HepG2 (cell line): Measurements from ENCODE around the gene SLC2A8. TPM values are rescaled to one million over a fixed set of nuclear protein-coding genes. Genes with fewer than 3 reads are reported as not detected.

Source experiments
- ATAC-seq: fragments of 200-7000 bp; cut with Tn5 transposase; 3 replicates; pipeline ENCODE4 v1.9.1; 2020; ENCODE audit warnings: mild to moderate bottlenecking, moderate library complexity
- BruUV-seq: library from RNA; stranded (reverse); fragments of 400-500 nt; replicated peaks from 2 replicates; lab custom pipeline; 2021; lab: Mats Ljungman, UMichigan
- CTCF ChIA-PET: fragments of 300-600 bp; formaldehyde crosslinking; extraction: SDS; loops from one replicate; lab custom pipeline; 2021; ENCODE audit warnings: low total read pairs, inconsistent platforms, low intra/inter-chr PET ratio; lab: Yijun Ruan, JAX
- POLR2A ChIA-PET: fragments of 350-600 bp; sonication (Branson Sonifier 250); formaldehyde crosslinking; loops from one replicate; lab custom pipeline; 2020; ENCODE audit warnings: antibody characterized with exemption, inconsistent platforms; lab: Yijun Ruan, JAX
- DNase-seq: peaks from one replicate; pipeline ENCODE4 v3.0.0-alpha.2; 2015; ENCODE audit warnings: low spot score
- FAIRE-seq: peaks from 3 replicates; lab custom pipeline; 2011; peaks lifted over from hg19 to GRCh38; lab: Jason Lieb, UNC
- H2AFZ ChIP-seq: one replicate; pipeline ENCODE4 v1.6.1; 2011; ENCODE audit warnings: low read length, inconsistent platforms
- H3K27ac ChIP-seq: fragments of 300-600 bp; 3 replicates; pipeline ENCODE4 v1.8.0; 2011; ENCODE audit warnings: mixed run types, mild to moderate bottlenecking, mixed read lengths, low read length, inconsistent platforms; ENCODE audit not compliant: insufficient read depth; ENCODE audit errors: extremely low read length
- H3K27me3 ChIP-seq, 2 experiments: fragments of 200-600 bp in 1 of 2; 2 replicates in 1 of 2; 3 replicates in 1 of 2; pipeline versions ENCODE4 v1.6.0 to v1.8.0; 2011; ENCODE audit warnings: low read length in 2 of 2, mild to moderate bottlenecking in 2 of 2, moderate library complexity in 2 of 2, inconsistent platforms in 1 of 2; ENCODE audit not compliant: insufficient read depth in 2 of 2, control insufficient read depth in 1 of 2
- H3K36me3 ChIP-seq, 2 experiments: fragments of 200-600 bp in 1 of 2; replicated peaks in 1 of 2; 2 replicates in 1 of 2; 3 replicates in 1 of 2; pipeline versions ENCODE4 v1.5.1 to v1.8.0; 2011; ENCODE audit warnings: low read length in 2 of 2, inconsistent platforms in 1 of 2; ENCODE audit not compliant: insufficient read depth in 2 of 2, control insufficient read depth in 1 of 2
- H3K4me1 ChIP-seq: 2 replicates; pipeline ENCODE4 v1.5.1; 2012; ENCODE audit warnings: low read length, inconsistent platforms; ENCODE audit not compliant: insufficient read depth
- H3K4me2 ChIP-seq: 2 replicates; pipeline ENCODE4 v1.6.0; 2011; ENCODE audit warnings: low read depth, low read length, inconsistent platforms
- H3K4me3 ChIP-seq, 3 experiments: fragments of 200-600 bp in 1 of 3; sonication (generic), shearing (Covaris generic) in 1 of 3; replicated peaks in 1 of 3; 2 replicates each; pipeline ENCODE4 v1.5.1; 2011 to 2016; ENCODE audit warnings: low read length in 3 of 3, inconsistent platforms in 2 of 3, low read depth in 2 of 3, mild to moderate bottlenecking in 2 of 3, control low read depth in 1 of 3, mixed read lengths in 1 of 3; ENCODE audit not compliant: insufficient read depth in 1 of 3
- H3K79me2 ChIP-seq: one replicate; pipeline ENCODE4 v1.6.1; 2011; ENCODE audit warnings: low read length, inconsistent platforms; ENCODE audit not compliant: insufficient read depth
- H3K9ac ChIP-seq: 2 replicates; pipeline ENCODE4 v1.6.0; 2011; ENCODE audit warnings: mild to moderate bottlenecking, low read depth, low read length, inconsistent platforms; ENCODE audit not compliant: insufficient read depth
- H3K9me3 ChIP-seq: 2 replicates; pipeline ENCODE4 v1.5.1; 2012; ENCODE audit warnings: mild to moderate bottlenecking, low read length
- H4K20me1 ChIP-seq: 2 replicates; pipeline ENCODE4 v1.6.0; 2011; ENCODE audit warnings: inconsistent platforms, mild to moderate bottlenecking, low read length, moderate library complexity; ENCODE audit not compliant: insufficient read depth
- ATF7 ChIP-seq, 2 experiments: fragments of 450-650 bp in 1 of 2; sonication (generic) in 1 of 2; formaldehyde crosslinking in 1 of 2; IDR thresholded peaks; 2 replicates each; pipeline versions ENCODE4 v1.4.0 to v1.6.1; 2016 to 2020; ENCODE audit warnings: antibody characterized with exemption in 1 of 2, mild to moderate bottlenecking in 1 of 2, missing genetic modification reagents in 1 of 2
- BRF2 ChIP-seq: sonication (generic); formaldehyde crosslinking; IDR thresholded peaks from 2 replicates; pipeline ENCODE4 v1.8.1; 2022; ENCODE audit warnings: mild to moderate bottlenecking, missing genetic modification reagents
- HMG20B ChIP-seq: conservative IDR thresholded peaks from 2 replicates; pipeline ENCODE4 v1.6.1; 2016; ENCODE audit warnings: missing genetic modification reagents, missing compliant biosample characterization
- KDM2A ChIP-seq: sonication (generic); formaldehyde crosslinking; IDR thresholded peaks from 2 replicates; pipeline ENCODE4 v1.4.0; 2020; ENCODE audit warnings: low read depth, missing genetic modification reagents, borderline replicate concordance
- KDM6A ChIP-seq: IDR thresholded peaks from 2 replicates; pipeline ENCODE4 v1.6.1; 2016; ENCODE audit warnings: low read depth
- SIN3B ChIP-seq: fragments of 150-350 bp; IDR thresholded peaks from 2 replicates; pipeline ENCODE4 v1.6.1; 2014; ENCODE audit warnings: low read length
- SMARCC2 ChIP-seq: fragments of 450-650 bp; IDR thresholded peaks from 2 replicates; pipeline ENCODE4 v1.6.1; 2017; ENCODE audit warnings: antibody characterized with exemption, mild to moderate bottlenecking
- TOE1 ChIP-seq: sonication (generic); formaldehyde crosslinking; IDR thresholded peaks from 2 replicates; pipeline ENCODE4 v1.4.0; 2020; ENCODE audit warnings: mild to moderate bottlenecking, missing genetic modification reagents
- WIZ ChIP-seq: sonication (generic); formaldehyde crosslinking; IDR thresholded peaks from 2 replicates; pipeline ENCODE4 v1.5.1; 2020; ENCODE audit warnings: mild to moderate bottlenecking, missing genetic modification reagents
- ZBTB3 ChIP-seq: sonication (generic); formaldehyde crosslinking; IDR thresholded peaks from 2 replicates; pipeline ENCODE4 v1.4.0; 2020; ENCODE audit warnings: low read depth, mild to moderate bottlenecking, moderate library complexity, missing genetic modification reagents, borderline replicate concordance
- ZFP1 ChIP-seq: IDR thresholded peaks from 2 replicates; pipeline ENCODE4 v1.6.1; 2016
- ZNF121 ChIP-seq: sonication (generic); formaldehyde crosslinking; IDR thresholded peaks from 2 replicates; pipeline ENCODE4 v1.5.0; 2020; ENCODE audit warnings: mild to moderate bottlenecking, missing genetic modification reagents
- ZNF556 ChIP-seq: sonication (generic); formaldehyde crosslinking; IDR thresholded peaks from 2 replicates; pipeline ENCODE4 v1.4.0; 2020; ENCODE audit warnings: mild to moderate bottlenecking, missing genetic modification reagents, borderline replicate concordance
- ZNF766 ChIP-seq: sonication (generic); formaldehyde crosslinking; IDR thresholded peaks from 2 replicates; pipeline ENCODE4 v1.5.0; 2020; ENCODE audit warnings: missing genetic modification reagents, borderline replicate concordance
- ZNF780A ChIP-seq: sonication (generic); formaldehyde crosslinking; IDR thresholded peaks from 2 replicates; pipeline ENCODE4 v1.8.0; 2022; ENCODE audit warnings: mild to moderate bottlenecking, missing genetic modification reagents, moderate library complexity
- ZNF781 ChIP-seq: sonication (generic); formaldehyde crosslinking; IDR thresholded peaks from 2 replicates; pipeline ENCODE4 v1.5.1; 2020; ENCODE audit warnings: borderline replicate concordance, mild to moderate bottlenecking, missing genetic modification reagents; ENCODE audit errors: not compliant biosample characterization
- ZNF841 ChIP-seq: sonication (generic); formaldehyde crosslinking; IDR thresholded peaks from 2 replicates; pipeline ENCODE4 v1.8.1; 2023; ENCODE audit warnings: missing genetic modification reagents, borderline replicate concordance
- ZSCAN25 ChIP-seq: sonication (generic); formaldehyde crosslinking; IDR thresholded peaks from 2 replicates; pipeline ENCODE4 v1.8.0; 2022; ENCODE audit warnings: mild to moderate bottlenecking, missing genetic modification reagents
- WGBS: methylation state at CpG from one replicate; pipeline ENCODE4 v1.1.6; 2017; ENCODE audit warnings: low lambda C conversion rate; 5-methylcytosine and 5-hydroxymethylcytosine counted together
- in situ Hi-C: cut with HindIII; loops from 2 replicates; pipeline ENCODE4 v1.10.0; 2017; ENCODE audit warnings: low pct_unique_long_range_greater_than_20kb; ENCODE audit not compliant: extremely low pct_ligation_motif_present
- intact Hi-C: fragments of 100-400 bp; cut with micrococcal nuclease; formaldehyde crosslinking; loops from one replicate; pipeline ENCODE4 v1.10.0; 2022; ENCODE audit not compliant: unreplicated experiment
- polyA plus RNA-seq, 8 experiments: library from polyadenylated mRNA; depleted of rRNA in 3 of 8; stranded (reverse) in 7 of 8; unstranded in 1 of 8; fragments of >200 nt; fragmentation: Illumina TruSeq in 4 of 8; extraction: Trizol in 4 of 8; gene quantifications; 2 replicates each; pipeline versions ENCODE4 v1.2.1 to v1.2.3, GENCODE V29; 2011 to 2016; ENCODE audit warnings: low read depth in 4 of 8, missing spikeins in 1 of 8, mixed read lengths in 1 of 8; ENCODE audit not compliant: insufficient read depth in 1 of 8
- total RNA-seq, 5 experiments: library from RNA; depleted of rRNA; stranded (reverse); fragments of >200 nt; fragmentation: Illumina TruSeq; extraction: Trizol; gene quantifications; 2 replicates each; pipeline ENCODE4 v1.2.3, GENCODE V29; 2016; ENCODE audit warnings: low read depth in 1 of 5
- TF ChIP-seq, protein P1 (sequence below): sonication (generic); formaldehyde crosslinking; IDR thresholded peaks from 2 replicates; pipeline ENCODE4 v1.5.0; 2020; ENCODE audit warnings: mild to moderate bottlenecking, missing genetic modification reagents
- TF ChIP-seq, protein P2 (sequence below): sonication (generic); formaldehyde crosslinking; IDR thresholded peaks from 2 replicates; pipeline ENCODE4 v1.8.1; 2023; ENCODE audit warnings: mild to moderate bottlenecking, missing genetic modification reagents

Gene SLC2A8
- total and polyA plus RNA-seq, 2 of the 13 experiments (the other 11 are each of a cell fraction or from before 2014, with no cell fraction given): 22.6 to 48.6 TPM

- peak within 1 kb of the TSS; percentile 83 for H3K27ac ChIP-seq
- peaks cover 45% of the 10 kb centered on the region for H4K20me1 ChIP-seq
- WGBS: 0% methylated on average over 6 of the region's 71 CpGs
- CTCF ChIA-PET: no interaction called here
- peak within 1 kb of the TSS; percentile 64 for H2AFZ ChIP-seq
- H3K4me3 ChIP-seq: peak within 1 kb of the TSS; percentile 85 to 97 (median 93)
- DNase-seq (peak; percentile 86), ATAC-seq (peak; percentile 66), FAIRE-seq (peak; percentile 76)
- no peaks in the 10 kb centered on the region; a peak in 1 of 5 replicates for H3K27me3 ChIP-seq
- in situ Hi-C loops (no loop called here), intact Hi-C loops (loop anchor here (5.0 kb wide), 1 partner anchor 59 kb away; no protein-coding TSS in a partner anchor)
- POLR2A ChIA-PET: interaction anchor here (0.6 to 3.8 kb wide), 19 partner anchors 9 to 320 kb away, joined by 3 to 39 read pairs (median 3); partner anchors contain the start of genes SLC2A8, TOR2A and ZNF79
- H3K9ac ChIP-seq: peak within 1 kb of the TSS; percentile 98
- H3K9me3 ChIP-seq: no peaks in the 10 kb centered on the region
- peak within 1 kb of the TSS; percentile 89 for H3K4me2 ChIP-seq
- peaks cover 36% of the 10 kb centered on the region for H3K4me1 ChIP-seq
- BruUV-seq: TSS peak; percentile 58
- H3K79me2 ChIP-seq: peaks cover 35% of the 10 kb centered on the region
- peaks cover 8 to 54% of the 10 kb centered on the region in 2 experiments for H3K36me3 ChIP-seq
- TF ChIP-seq KDM6A (CRISPR knock-in tag) (no peak), BRF2 (no peak), KDM2A (CRISPR knock-in tag) (peak; percentile 86), SIN3B (peak; percentile 48; the same call in 1 of the 2 replicates), HMG20B (CRISPR knock-in tag) (no peak), ATF7 (IDR thresholded peaks at IDR 0.05) (no peak), ATF7 (CRISPR knock-in tag; IDR thresholded peaks at IDR 0.05) (peak; percentile 69; the same call in 1 of the 2 replicates), ZNF766 (peak; percentile 54; the same call in 1 of the 2 replicates), ZNF780A (CRISPR knock-in tag) (no peak), ZNF841 (peak; percentile 77; the same call in 1 of the 2 replicates), ZSCAN25 (CRISPR knock-in tag) (no peak), ZNF781 (CRISPR knock-in tag) (peak; percentile 91), WIZ (CRISPR knock-in tag) (no peak), SMARCC2 (no peak), ZBTB3 (CRISPR knock-in tag) (peak; percentile 62; the same call in 1 of the 2 replicates), ZNF556 (CRISPR knock-in tag) (peak; percentile 97), ZFP1 (CRISPR knock-in tag) (peak; percentile 53; the same call in 1 of the 2 replicates), TOE1 (CRISPR knock-in tag) (no peak), ZNF121 (CRISPR knock-in tag) (no peak)
- TF ChIP-seq, protein P1, sequence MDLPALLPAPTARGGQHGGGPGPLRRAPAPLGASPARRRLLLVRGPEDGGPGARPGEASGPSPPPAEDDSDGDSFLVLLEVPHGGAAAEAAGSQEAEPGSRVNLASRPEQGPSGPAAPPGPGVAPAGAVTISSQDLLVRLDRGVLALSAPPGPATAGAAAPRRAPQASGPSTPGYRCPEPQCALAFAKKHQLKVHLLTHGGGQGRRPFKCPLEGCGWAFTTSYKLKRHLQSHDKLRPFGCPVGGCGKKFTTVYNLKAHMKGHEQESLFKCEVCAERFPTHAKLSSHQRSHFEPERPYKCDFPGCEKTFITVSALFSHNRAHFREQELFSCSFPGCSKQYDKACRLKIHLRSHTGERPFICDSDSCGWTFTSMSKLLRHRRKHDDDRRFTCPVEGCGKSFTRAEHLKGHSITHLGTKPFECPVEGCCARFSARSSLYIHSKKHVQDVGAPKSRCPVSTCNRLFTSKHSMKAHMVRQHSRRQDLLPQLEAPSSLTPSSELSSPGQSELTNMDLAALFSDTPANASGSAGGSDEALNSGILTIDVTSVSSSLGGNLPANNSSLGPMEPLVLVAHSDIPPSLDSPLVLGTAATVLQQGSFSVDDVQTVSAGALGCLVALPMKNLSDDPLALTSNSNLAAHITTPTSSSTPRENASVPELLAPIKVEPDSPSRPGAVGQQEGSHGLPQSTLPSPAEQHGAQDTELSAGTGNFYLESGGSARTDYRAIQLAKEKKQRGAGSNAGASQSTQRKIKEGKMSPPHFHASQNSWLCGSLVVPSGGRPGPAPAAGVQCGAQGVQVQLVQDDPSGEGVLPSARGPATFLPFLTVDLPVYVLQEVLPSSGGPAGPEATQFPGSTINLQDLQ (CRISPR knock-in tag): no peak; the same call in 1 of the 2 replicates
- TF ChIP-seq, protein P2, sequence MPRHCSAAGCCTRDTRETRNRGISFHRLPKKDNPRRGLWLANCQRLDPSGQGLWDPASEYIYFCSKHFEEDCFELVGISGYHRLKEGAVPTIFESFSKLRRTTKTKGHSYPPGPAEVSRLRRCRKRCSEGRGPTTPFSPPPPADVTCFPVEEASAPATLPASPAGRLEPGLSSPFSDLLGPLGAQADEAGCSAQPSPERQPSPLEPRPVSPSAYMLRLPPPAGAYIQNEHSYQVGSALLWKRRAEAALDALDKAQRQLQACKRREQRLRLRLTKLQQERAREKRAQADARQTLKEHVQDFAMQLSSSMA (CRISPR knock-in tag): peak; percentile 77; the same call in 1 of the 2 replicates
Observed at GRCh38 chr9:127450830-127451607, 54.0 kb downstream of the SLC2A8 start, which contains the start of the genes LRSAM1 and RPL12. TSS of gene LRSAM1 (plus strand) at chr9:127451510. CDS start at chr9:127454528, 3,018 bp downstream. TSS of gene RPL12 (minus strand) at chr9:127451406. CDS start at chr9:127451317, 89 bp downstream.
